Activated CD8-positive, alpha-beta T cell treated with anti-CD3 and anti-CD28 coated beads for 36 hours (primary cell): ENCODE data around the gene CAMK1D. TPM values are rescaled to one million over a fixed set of nuclear protein-coding genes. Genes with fewer than 3 reads are reported as not detected.

Source experiments
- ATAC-seq: fragments of 200-7000 bp; cut with Tn5 transposase; one replicate; pipeline ENCODE4 v1.10.0; 2021; ENCODE audit warnings: mild to moderate bottlenecking, moderate library complexity
- CTCF ChIA-PET: fragments of 350-600 bp; sonication (Branson Sonifier 250); formaldehyde crosslinking; loops from one replicate; lab custom pipeline; 2021; ENCODE audit warnings: antibody characterized with exemption; lab: Charles Lee
- POLR2A ChIA-PET: fragments of 350-600 bp; sonication (Branson Sonifier 250); formaldehyde crosslinking; loops from one replicate; lab custom pipeline; 2021; ENCODE audit warnings: antibody characterized with exemption; lab: Charles Lee
- DNase-seq: peaks from one replicate; pipeline ENCODE4 v3.0.0-alpha.2; 2020
- H3K27ac Mint-ChIP-seq: one replicate; pipeline ENCODE4 v1.8.0; 2021; ENCODE audit warnings: mild to moderate bottlenecking, mixed read lengths
- H3K27me3 Mint-ChIP-seq: one replicate; pipeline ENCODE4 v1.8.0; 2021; ENCODE audit warnings: mixed read lengths
- H3K36me3 Mint-ChIP-seq: one replicate; pipeline ENCODE4 v1.8.0; 2021; ENCODE audit warnings: low read depth, mixed read lengths
- H3K4me1 Mint-ChIP-seq: one replicate; pipeline ENCODE4 v1.8.0; 2021; ENCODE audit warnings: low read depth, mixed read lengths
- H3K4me3 Mint-ChIP-seq: one replicate; pipeline ENCODE4 v1.8.0; 2021; ENCODE audit warnings: mild to moderate bottlenecking, moderate library complexity, mixed read lengths
- H3K9me3 Mint-ChIP-seq: one replicate; pipeline ENCODE4 v1.8.0; 2021; ENCODE audit warnings: mixed read lengths
- intact Hi-C: fragments of 100-400 bp; cut with micrococcal nuclease; formaldehyde crosslinking; loops from one replicate; pipeline ENCODE4 v1.10.0; 2022
- total RNA-seq, 2 experiments: library from RNA; stranded (reverse); gene quantifications; one replicate each; pipeline ENCODE4 v1.2.3, GENCODE V29; 2021
- TF ChIP-seq, protein P1 (sequence below): fragments of 200-600 bp; IDR thresholded peaks from one replicate; pipeline ENCODE4 v1.8.0; 2022; ENCODE audit warnings: antibody characterized with exemption, mild to moderate bottlenecking

Gene CAMK1D
- total RNA-seq, 2 experiments from 2014 or later = 13.8 TPM

DNA sequence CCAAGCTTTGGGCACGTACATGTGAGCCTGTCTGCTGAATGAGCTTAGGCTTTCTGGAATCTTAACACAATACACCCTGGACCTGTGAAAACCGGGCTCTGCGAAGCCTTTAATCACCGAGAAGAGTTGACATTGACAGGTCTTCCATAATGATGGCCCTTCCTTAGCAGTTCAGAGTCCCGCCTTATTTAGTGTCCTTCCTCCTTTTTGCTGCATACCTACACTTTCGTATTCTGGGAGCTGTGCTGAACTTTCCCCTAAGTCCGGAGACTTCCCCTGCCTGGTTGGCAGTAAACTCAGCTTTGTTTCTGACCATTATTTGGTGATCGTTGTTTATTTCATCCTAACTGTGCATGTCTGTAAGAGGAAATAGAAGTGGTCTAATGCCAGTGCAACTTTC is 212.0 kb downstream of the CAMK1D start:
- Mint-ChIP-seq H3K4me3 (no peak overlapping the region), H3K9me3 (no peaks in the 10 kb centered on the region), H3K36me3 (no peaks in the 10 kb centered on the region), H3K27ac (no peak overlapping the region), H3K4me1 (peaks cover 13% of the 10 kb centered on the region), H3K27me3 (no peaks in the 10 kb centered on the region)
- no peak for DNase-seq
- ChIA-PET CTCF (interaction anchor here (1.2 kb wide), 1 partner anchor 195 kb away, joined by 3 read pairs; no protein-coding TSS in a partner anchor), POLR2A (no interaction called here)
- intact Hi-C loops = no loop called here
- TF ChIP-seq, protein P1, sequence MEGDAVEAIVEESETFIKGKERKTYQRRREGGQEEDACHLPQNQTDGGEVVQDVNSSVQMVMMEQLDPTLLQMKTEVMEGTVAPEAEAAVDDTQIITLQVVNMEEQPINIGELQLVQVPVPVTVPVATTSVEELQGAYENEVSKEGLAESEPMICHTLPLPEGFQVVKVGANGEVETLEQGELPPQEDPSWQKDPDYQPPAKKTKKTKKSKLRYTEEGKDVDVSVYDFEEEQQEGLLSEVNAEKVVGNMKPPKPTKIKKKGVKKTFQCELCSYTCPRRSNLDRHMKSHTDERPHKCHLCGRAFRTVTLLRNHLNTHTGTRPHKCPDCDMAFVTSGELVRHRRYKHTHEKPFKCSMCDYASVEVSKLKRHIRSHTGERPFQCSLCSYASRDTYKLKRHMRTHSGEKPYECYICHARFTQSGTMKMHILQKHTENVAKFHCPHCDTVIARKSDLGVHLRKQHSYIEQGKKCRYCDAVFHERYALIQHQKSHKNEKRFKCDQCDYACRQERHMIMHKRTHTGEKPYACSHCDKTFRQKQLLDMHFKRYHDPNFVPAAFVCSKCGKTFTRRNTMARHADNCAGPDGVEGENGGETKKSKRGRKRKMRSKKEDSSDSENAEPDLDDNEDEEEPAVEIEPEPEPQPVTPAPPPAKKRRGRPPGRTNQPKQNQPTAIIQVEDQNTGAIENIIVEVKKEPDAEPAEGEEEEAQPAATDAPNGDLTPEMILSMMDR = no peak
- ATAC-seq = no peak

DNA sequence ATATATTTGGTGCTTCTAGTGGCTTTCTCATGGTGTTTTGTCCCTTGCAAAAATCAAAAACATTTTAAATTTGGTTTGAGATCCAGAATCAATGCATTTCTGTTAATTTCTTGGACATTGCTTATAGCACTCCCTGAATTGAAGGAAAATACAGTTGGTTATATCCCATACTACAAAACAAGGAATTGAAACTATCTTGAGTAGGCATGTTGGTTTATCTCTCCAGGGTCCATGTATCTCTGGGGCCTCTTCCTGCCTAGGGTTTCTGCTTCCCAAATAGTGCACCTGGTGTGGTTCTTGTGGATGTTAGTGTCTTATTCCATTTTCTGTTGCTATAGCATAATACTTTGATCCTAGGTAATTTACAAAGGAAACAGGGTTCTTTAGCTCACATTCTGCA is 212.4 kb downstream of the CAMK1D start:
- no peaks in the 10 kb centered on the region for H3K36me3 Mint-ChIP-seq
- ChIA-PET POLR2A (no interaction called here), CTCF (interaction anchor here (1.2 kb wide), 1 partner anchor 196 kb away, joined by 3 read pairs; no protein-coding TSS in a partner anchor)
- H3K4me3 Mint-ChIP-seq = no peak overlapping the region
- no peak for DNase-seq
- ATAC-seq = no peak
- TF ChIP-seq, protein P1 = no peak
- no peaks in the 10 kb centered on the region for H3K9me3 Mint-ChIP-seq
- intact Hi-C loops = no loop called here
- H3K4me1 Mint-ChIP-seq = peaks cover 13% of the 10 kb centered on the region
- H3K27me3 Mint-ChIP-seq = no peaks in the 10 kb centered on the region
- no peak overlapping the region for H3K27ac Mint-ChIP-seq

DNA sequence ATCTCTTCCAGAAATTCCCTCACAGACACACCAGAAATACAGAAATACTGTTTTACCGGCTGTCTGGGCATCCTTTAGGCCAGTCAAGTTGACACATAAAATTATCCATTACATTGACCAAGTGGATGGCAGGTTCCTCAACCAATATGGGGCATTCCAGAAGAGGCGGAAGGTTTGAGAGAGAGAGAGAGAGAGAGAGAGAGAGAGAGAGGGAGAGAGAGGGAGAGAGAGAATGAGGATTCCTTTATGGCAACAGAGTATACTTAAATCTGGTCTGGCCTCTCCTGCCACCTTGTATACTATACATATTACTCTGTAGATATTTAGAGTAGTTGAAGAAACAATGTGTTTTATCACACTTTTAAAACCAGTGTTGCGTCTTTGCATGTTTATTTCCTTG is 214.1 kb downstream of the CAMK1D start:
- Mint-ChIP-seq H3K27ac (no peak overlapping the region), H3K4me3 (no peak overlapping the region), H3K36me3 (no peaks in the 10 kb centered on the region), H3K27me3 (no peaks in the 10 kb centered on the region), H3K9me3 (no peaks in the 10 kb centered on the region), H3K4me1 (peaks cover 15% of the 10 kb centered on the region)
- intact Hi-C loops = no loop called here
- TF ChIP-seq, protein P1 = no peak
- ChIA-PET POLR2A (interaction anchor here (1.1 to 1.3 kb wide), 2 partner anchors 22 to 23 kb away, joined by 4 to 5 read pairs; no protein-coding TSS in a partner anchor), CTCF (interaction anchor here (0.7 to 1.3 kb wide), 3 partner anchors 29 to 298 kb away, joined by 3 to 5 read pairs (median 4); no protein-coding TSS in a partner anchor)
- DNase-seq (no peak), ATAC-seq (no peak)

DNA sequence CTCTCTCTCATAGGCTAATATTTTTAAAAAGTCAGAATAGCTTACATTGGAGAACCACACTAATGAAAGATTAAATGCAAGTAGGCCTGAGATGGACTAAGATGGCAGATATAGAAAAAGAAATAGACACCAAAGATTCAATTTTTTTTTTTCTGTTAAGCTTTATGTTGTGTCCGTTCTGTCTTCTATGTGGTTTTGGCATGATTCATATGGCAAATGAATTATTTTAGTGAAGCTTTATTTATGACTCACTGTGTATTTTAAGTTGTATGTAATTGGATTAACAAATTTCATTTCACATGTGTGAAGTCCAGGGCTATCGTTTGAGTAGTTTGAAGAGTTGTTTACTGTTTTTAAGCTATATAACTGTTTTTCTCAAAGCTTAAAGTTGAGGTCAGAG is 214.8 kb downstream of the CAMK1D start:
- ChIA-PET POLR2A (interaction anchor here (1.3 kb wide), 1 partner anchor 22 kb away, joined by 5 read pairs; no protein-coding TSS in a partner anchor), CTCF (interaction anchor here (0.7 to 1.3 kb wide), 4 partner anchors 30 to 298 kb away, joined by 3 to 5 read pairs (median 4); no protein-coding TSS in a partner anchor)
- no peaks in the 10 kb centered on the region for H3K36me3 Mint-ChIP-seq
- intact Hi-C loops = no loop called here
- H3K27ac Mint-ChIP-seq = no peak overlapping the region
- no peaks in the 10 kb centered on the region for H3K27me3 Mint-ChIP-seq
- DNase-seq = no peak
- TF ChIP-seq, protein P1 = no peak
- peak; percentile 42 for ATAC-seq
- H3K9me3 Mint-ChIP-seq = no peaks in the 10 kb centered on the region
- H3K4me1 Mint-ChIP-seq = peaks cover 16% of the 10 kb centered on the region
- H3K4me3 Mint-ChIP-seq = no peak overlapping the region

DNA sequence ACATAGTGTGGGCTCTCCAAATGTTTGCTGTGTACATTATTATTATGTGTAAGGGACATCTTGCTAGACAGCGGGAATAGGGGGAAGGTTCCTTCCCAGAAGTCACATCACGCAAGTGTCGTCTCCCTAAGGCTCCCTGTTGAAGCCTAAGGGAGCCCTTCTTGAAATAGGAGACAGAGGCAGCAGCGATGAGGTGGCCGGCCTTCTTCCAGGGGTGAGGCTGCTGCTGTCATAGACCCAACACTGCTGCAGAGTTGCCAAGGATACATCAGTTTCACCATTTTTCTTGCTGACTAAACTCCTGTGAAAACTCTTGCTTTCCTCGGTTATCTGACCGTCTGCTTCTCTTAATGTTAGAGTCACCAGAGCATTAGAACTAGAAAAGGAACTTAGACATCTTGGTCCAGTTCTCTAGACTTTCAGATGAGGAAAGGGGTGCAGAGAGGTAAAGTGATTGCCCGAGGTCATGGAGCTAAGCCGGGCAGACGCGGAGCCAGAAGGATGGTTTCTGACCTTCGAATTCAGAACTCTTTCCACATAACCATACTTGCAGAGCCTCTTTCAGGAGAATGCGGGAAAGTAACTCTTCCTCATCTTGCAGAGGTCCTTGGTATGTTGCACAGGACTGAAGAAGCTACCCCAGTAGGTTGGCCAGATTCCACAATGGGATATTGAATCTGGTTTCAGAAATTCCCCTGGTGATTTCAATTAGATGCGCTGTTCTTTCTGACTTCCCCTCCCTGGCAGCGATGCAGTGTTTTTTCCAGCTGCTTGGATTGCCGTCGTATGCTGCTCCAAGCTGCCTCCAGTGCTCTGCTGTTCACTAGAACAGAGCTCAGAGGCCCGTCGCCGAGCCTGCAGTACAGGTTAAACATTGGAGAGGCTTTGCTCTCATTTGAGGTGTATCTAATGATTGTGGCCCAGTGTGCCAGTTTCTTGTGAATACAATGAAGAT is 217.1 kb downstream of the CAMK1D start:
- Mint-ChIP-seq H3K36me3 (no peaks in the 10 kb centered on the region), H3K27me3 (no peaks in the 10 kb centered on the region), H3K27ac (no peak overlapping the region), H3K9me3 (no peaks in the 10 kb centered on the region), H3K4me1 (peaks cover 16% of the 10 kb centered on the region), H3K4me3 (no peak overlapping the region)
- TF ChIP-seq, protein P1 = no peak
- ATAC-seq (no peak), DNase-seq (no peak)
- ChIA-PET CTCF (interaction anchor here (0.7 to 1.0 kb wide), 3 partner anchors 19 to 352 kb away, joined by 3 read pairs; no protein-coding TSS in a partner anchor), POLR2A (no interaction called here)
- intact Hi-C loops = no loop called here
